ENCODE results near the gene DAZAP1.

The DAZAP1 gene

DNA sequence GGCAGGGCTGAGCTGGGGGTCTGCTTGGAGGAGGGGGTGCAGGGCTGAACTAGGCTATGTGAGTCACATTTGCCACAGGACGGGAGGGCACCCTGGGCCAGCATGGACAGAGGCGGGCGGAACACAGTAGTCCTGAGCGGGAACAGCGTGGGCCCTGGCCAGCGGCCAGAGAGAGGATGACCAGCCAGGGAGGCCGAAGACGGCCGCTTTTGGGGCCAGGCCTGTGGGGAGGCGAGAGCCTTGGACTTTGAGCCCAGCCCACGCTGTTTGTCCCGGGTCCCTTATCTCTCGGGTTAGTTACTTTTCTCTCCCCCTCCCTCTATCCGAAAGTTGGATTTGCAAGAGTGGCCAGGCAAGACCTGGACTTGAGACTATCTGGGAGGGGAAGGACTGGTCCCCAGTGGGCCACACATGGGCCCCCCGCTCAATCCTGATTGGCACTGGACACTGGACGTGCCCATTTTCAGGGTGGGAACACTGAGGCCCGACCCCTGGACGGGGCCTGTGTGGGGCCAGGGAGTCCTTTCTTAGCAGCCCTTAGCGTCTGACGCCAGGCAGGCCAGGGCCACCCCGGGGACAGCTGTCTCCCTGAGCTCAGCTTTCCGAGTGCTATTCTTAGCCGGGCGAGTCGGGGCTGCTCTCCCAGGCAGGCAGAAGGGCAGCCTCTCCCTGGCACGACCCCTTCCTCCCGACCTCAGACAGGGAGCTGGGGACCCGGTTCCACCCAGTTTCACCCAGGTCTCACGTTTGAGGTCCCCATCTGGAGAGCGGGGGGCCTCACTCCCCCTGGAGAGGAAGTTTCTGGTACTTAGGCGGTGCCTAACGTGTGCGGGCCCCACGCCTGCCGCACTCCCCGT lies 6.9 kb upstream of the DAZAP1 start:
- DNase-seq (ENCODE audit: low read depth): no peak
- H3K4me3 ChIP-seq (ENCODE audit: low read depth, low read length): peak overlapping the region; percentile 58
- TF ChIP-seq, protein P1, sequence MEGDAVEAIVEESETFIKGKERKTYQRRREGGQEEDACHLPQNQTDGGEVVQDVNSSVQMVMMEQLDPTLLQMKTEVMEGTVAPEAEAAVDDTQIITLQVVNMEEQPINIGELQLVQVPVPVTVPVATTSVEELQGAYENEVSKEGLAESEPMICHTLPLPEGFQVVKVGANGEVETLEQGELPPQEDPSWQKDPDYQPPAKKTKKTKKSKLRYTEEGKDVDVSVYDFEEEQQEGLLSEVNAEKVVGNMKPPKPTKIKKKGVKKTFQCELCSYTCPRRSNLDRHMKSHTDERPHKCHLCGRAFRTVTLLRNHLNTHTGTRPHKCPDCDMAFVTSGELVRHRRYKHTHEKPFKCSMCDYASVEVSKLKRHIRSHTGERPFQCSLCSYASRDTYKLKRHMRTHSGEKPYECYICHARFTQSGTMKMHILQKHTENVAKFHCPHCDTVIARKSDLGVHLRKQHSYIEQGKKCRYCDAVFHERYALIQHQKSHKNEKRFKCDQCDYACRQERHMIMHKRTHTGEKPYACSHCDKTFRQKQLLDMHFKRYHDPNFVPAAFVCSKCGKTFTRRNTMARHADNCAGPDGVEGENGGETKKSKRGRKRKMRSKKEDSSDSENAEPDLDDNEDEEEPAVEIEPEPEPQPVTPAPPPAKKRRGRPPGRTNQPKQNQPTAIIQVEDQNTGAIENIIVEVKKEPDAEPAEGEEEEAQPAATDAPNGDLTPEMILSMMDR (IDR thresholded peaks at IDR 0.05; ENCODE audit: low read depth, low read length, missing control alignments): no peak

DNA sequence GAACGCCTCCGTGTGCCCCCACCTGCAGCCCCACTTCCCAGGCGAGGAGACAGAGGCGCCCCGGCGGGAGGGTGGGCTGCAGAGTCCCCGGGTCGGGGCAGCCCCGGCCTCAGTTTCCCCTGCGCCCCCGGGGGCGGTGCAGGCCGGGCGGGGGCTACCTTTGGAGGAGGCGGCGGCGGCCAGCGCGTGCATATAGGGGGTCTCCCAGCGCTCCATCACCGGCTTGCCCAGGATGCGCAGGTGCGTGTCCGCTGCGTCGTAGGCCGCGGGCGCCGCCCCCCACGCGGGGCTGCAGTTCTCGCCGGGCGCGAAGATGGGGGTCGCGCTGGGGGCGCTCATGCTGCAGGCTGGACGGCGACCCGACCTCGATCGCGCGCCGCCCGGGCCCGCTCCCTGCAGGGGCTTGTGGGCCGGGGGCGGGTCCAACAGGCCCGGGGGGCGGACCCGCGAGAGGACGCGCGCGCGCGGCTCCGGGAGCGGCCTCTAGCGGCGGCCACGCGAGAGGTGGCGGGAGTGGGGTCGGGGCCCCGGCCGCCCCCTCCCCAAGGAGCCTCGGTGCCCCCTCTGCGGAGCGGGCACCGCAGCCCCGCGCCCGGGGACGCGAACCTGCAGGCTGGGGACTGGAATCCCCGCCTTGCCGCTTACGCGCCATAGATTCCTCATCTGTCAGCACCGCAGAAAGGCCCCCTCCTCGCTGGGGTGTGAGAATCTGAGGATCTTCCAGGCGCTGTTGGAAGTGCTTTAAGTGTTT lies 6.1 kb upstream of the DAZAP1 start, which contains the start of gene GAMT:
Gene GAMT, minus strand, starts transcription at position 405 of the 751 bp plus-strand sequence. Its CDS starts 66 bp downstream, at position 339.
- no peak for DNase-seq (ENCODE audit: low read depth)
- peak within 1 kb of the TSS; percentile 58 for H3K4me3 ChIP-seq (ENCODE audit: low read depth, low read length)
- TF ChIP-seq, protein P1 (IDR thresholded peaks at IDR 0.05; ENCODE audit: low read depth, low read length, missing control alignments): peak; percentile 35

DNA sequence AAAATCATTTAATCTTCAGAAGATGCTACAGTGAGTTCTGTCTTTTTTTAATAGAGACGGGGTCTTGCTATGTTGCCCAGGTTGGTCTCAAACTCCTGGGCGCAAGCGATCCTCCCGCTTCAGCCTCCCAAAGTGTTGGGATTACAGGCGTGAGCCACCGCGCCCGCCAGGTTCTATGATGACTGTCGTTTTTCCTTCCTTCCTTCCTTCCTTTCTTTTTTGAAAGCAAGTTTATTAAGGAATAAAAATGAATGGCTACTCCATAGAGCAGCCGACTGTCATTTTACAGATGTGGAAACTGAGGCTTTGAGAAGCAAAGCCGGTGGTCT lies 5.5 kb upstream of the DAZAP1 start:
- DNase-seq (ENCODE audit: low read depth): no peak
- TF ChIP-seq, protein P1 (IDR thresholded peaks at IDR 0.05; ENCODE audit: low read depth, low read length, missing control alignments): no peak
- H3K4me3 ChIP-seq (ENCODE audit: low read depth, low read length): peak overlapping the region; percentile 58; the same call in 1 of the 2 replicates

DNA sequence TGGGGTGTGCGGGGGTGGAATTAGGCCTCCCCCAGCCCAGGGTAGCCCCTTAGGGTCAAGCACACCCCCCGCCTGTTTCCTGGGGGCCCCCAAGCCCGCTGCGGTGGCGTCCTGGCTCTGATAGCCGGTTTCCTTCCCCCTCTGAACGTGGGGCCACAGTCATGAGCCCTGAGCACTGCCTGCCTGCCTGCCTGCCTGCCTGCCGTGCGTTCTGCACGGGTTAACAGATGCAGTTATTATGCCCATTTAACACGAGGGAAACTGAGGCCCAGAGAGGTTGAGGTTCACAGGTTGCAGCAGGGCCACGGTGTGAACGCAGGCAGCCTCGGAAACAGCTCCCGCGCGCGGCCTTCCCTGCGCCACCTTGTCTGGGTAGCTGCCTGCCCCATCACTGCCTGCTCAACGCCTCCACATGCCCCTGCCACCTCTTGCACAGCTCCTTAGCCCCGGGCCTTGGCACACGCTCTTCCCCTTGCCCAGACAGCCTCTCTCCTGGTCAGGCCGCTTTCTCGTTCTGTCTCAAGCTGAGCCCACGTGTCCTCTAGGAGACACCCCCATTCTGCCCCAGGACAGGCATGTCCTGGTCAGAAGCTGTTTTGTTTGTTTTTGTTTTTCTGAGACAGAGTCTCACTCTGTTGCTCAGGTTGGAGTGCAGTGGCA lies 4.8 kb upstream of the DAZAP1 start:
- DNase-seq (ENCODE audit: low read depth): no peak
- TF ChIP-seq, protein P1 (IDR thresholded peaks at IDR 0.05; ENCODE audit: low read depth, low read length, missing control alignments): no peak
- H3K4me3 ChIP-seq (ENCODE audit: low read depth, low read length): no peak overlapping the region

DNA sequence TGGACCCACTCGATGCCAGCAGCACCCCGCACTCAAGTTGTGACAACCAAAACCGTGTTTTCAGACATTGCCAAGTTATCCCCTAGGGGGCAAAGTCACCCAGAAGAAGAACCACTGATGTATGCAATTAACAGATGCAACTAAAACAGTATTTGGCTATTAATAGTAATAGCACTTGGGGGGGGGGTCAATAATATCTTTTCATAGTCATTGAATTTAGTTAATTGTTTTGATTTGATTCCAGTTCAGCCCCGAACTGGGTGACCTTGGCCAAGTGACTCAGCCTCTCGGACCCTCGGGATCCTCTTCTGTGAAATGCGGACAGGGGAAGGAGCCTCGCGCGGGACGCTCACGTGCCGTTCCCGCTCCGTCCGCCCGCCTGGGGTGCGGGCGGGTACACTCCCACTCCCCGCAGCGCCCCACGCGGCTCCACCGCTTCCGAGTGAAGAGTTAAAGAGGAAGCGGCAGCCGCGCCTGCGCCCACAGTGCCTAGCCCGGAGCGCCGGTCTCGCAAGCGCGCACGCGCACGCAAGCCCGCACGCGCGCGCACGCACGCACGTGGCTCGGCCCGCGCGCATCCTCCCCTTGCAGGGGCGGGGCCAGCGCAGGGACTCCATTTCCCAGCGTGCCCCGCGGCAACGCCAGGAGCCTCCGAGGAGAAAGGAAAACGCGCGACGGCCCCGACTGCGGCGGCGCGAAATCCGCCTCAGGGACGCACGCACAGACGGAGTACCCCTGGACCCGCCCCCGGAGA lies 435 bp upstream of the DAZAP1 start:
- peak; percentile 87 for DNase-seq (ENCODE audit: low read depth)
- TF ChIP-seq, protein P1 (IDR thresholded peaks at IDR 0.05; ENCODE audit: low read depth, low read length, missing control alignments): peak; percentile 53
- H3K4me3 ChIP-seq (ENCODE audit: low read depth, low read length): peak overlapping the region; percentile 62
